Natural killer cell treated with Interleukin-12 subunit alpha and Interleukin-12 subunit beta and Interleukin-15 and Interleukin-18, amount 100 ng/mL, for 72 hours (primary cell): Measurements from ENCODE around the gene TNFRSF19. TPM values are rescaled to one million over a fixed set of nuclear protein-coding genes. Genes with fewer than 3 reads are reported as not detected.
A peak's percentile ranks its signal among the peaks of the same experiment; 100 is the strongest.

ENCODE experiments used
- ATAC-seq, 2 donors: fragments of 150-1000 bp; cut with Tn5 transposase in 1 of 2; sonication (Bioruptor Pico), chemical (Tn5 transposase) in 1 of 2; 2 replicates each; pipeline ENCODE4 v1.10.0; 2021
- DNase-seq: peaks from one replicate; pipeline ENCODE4 v3.0.0; 2022; ENCODE audit warnings: low spot score
- H3K27ac Mint-ChIP-seq, 2 donors: 1 replicate in 1 of 2; 2 replicates in 1 of 2; pipeline ENCODE4 v1.8.0; 2022; ENCODE audit warnings: mixed read lengths in 2 of 2, mild to moderate bottlenecking in 1 of 2, moderate library complexity in 1 of 2
- H3K27me3 Mint-ChIP-seq, 2 donors: 1 replicate in 1 of 2; 2 replicates in 1 of 2; pipeline ENCODE4 v1.8.0; 2022; ENCODE audit warnings: mixed read lengths in 2 of 2
- H3K36me3 Mint-ChIP-seq: one replicate; pipeline ENCODE4 v1.8.0; 2022; ENCODE audit warnings: mixed read lengths
- H3K4me1 Mint-ChIP-seq, 2 donors: 1 replicate in 1 of 2; 2 replicates in 1 of 2; pipeline ENCODE4 v1.8.0; 2022; ENCODE audit warnings: low read depth in 2 of 2, mixed read lengths in 2 of 2, mild to moderate bottlenecking in 1 of 2
- H3K4me3 Mint-ChIP-seq: one replicate; pipeline ENCODE4 v1.8.0; 2022; ENCODE audit warnings: mixed read lengths
- H3K9me3 Mint-ChIP-seq: 2 replicates; pipeline ENCODE4 v1.8.0; 2022; ENCODE audit warnings: mixed read lengths
- total RNA-seq, 2 donors: library from RNA; stranded (reverse); gene quantifications; one replicate each; pipeline ENCODE4 v1.2.3, GENCODE V29; 2022

Gene TNFRSF19
- total RNA-seq, 2 donors from 2014 or later: 0.14 to 0.17 TPM

GRCh38 chr13:23600534-23600933, 30.3 kb downstream of the TNFRSF19 start:
- no peak overlapping the region for H3K27ac Mint-ChIP-seq
- H3K9me3 Mint-ChIP-seq: no peaks in the 10 kb centered on the region
- H3K27me3 Mint-ChIP-seq: peaks cover 43 to 67% of the 10 kb centered on the region in 2 donors
- no peaks in the 10 kb centered on the region for H3K4me1 Mint-ChIP-seq
- H3K36me3 Mint-ChIP-seq: no peaks in the 10 kb centered on the region
- no peak for DNase-seq
- no peak overlapping the region for H3K4me3 Mint-ChIP-seq
- no peak for ATAC-seq

- Mint-ChIP-seq H3K4me1 (peaks cover 12 to 19% of the 10 kb centered on the region in 2 donors), H3K27me3 (peaks cover 22 to 40% of the 10 kb centered on the region in 2 donors), H3K27ac (no peak overlapping the region), H3K9me3 (no peaks in the 10 kb centered on the region), H3K4me3 (no peak overlapping the region), H3K36me3 (no peaks in the 10 kb centered on the region)
- ATAC-seq (no peak), DNase-seq (no peak)
Measured at GRCh38 chr13:23605831-23606230, 35.6 kb downstream of the TNFRSF19 start.

DNA sequence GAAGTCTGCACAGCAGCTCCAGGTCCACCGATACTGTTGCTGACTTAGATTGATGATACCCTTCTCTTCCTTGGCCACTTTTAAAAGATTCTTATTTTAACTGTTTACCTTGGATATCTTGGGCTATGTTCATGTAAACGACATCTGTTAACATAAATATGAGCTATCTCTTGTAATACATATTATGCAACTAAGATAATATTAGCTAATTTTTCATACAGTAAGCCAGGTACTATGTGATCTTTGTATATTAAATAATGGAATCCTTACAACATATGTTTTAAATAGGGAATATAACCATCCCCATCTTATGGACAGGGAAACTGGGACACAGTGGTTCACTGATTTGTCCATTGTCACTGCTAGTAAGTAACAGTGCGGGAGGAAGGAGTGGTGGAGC, 37.9 kb downstream of the TNFRSF19 start:
- Mint-ChIP-seq H3K36me3 (no peaks in the 10 kb centered on the region), H3K27ac (no peak overlapping the region), H3K27me3 (peaks cover 14 to 23% of the 10 kb centered on the region in 2 donors), H3K9me3 (no peaks in the 10 kb centered on the region), H3K4me1 (peaks cover 12 to 19% of the 10 kb centered on the region in 2 donors), H3K4me3 (no peak overlapping the region)
- DNase-seq: no peak
- no peak for ATAC-seq

DNA sequence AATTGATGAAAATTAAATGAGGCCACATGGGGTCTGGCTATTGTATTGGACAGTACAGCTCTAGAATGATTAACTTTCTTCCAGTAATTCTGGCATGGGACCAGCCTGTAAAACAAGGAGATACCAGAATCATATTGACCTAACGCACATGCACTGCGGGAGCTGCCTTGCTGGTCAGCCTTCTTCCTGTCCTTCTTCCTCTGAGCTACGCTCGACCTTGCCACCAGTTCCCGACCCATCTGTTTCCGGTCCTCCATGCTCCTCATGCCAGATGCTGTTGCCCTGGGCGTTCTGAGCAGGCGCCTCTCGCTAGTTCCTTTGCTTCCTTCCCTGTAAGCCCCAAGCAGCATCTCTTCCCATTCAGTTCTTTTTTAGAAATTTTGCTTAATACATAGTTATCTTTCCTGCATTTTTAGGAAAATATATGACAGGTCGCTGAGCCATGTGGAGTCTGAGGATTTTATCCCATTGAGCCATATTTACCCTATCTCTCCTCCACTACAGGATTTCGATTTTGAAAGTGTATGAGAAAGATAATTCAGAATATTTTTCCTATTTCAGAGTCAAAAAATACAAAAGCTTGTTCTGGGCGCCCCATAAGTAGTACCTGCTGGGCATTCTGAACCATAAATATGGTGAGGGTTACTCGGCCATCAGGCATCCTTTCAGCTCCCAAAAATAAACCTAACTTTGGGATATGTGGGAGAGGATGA, 38.6 kb downstream of the TNFRSF19 start:
- Mint-ChIP-seq H3K4me1 (peaks cover 12 to 19% of the 10 kb centered on the region in 2 donors), H3K9me3 (no peaks in the 10 kb centered on the region), H3K36me3 (no peaks in the 10 kb centered on the region), H3K27me3 (peaks cover 18 to 24% of the 10 kb centered on the region in 2 donors), H3K27ac (peak overlapping the region; percentile 61 to 68), H3K4me3 (peak overlapping the region; percentile 65)
- ATAC-seq (no peak), DNase-seq (no peak)

- peak overlapping the region; percentile 65 for H3K4me3 Mint-ChIP-seq
- no peaks in the 10 kb centered on the region for H3K9me3 Mint-ChIP-seq
- no peaks in the 10 kb centered on the region for H3K36me3 Mint-ChIP-seq
Measured at GRCh38 chr13:23609414-23609760, 39.2 kb downstream of the TNFRSF19 start.

DNA sequence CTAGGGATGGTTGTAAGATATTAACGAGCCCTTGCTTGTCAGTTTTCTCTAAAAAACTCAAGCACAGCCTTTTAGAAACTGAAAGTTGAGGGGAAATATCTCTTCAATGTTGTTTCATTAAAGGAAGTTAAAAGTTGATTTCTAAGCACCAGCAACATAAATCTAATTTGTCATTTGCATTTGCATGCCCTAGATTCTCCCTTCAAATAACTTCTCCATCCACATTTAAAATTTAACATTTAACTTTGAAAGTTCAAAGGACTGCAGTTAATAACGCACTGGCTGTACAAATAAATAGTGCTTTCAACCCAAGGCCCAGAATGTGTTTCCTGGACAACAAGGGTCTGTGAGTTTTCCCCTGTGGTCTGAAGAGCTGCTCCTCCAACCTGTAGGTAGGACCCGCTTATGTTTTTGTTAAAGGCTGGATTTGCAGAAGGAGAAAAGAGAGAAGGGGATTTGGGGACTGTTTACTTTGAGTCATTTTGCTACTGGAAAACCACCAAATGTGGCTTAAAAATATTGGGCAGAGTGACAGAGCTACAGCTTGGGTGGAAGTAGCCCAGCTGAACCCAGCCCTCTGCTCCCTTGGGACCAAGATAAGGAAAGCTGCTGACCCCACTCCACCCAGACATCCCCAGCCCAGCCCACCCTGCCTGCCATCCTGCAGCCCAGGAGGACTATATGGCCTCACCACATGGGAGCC, 39.8 kb downstream of the TNFRSF19 start:
- no peak for DNase-seq
- peaks cover 12 to 19% of the 10 kb centered on the region in 2 donors for H3K4me1 Mint-ChIP-seq
- no peaks in the 10 kb centered on the region for H3K9me3 Mint-ChIP-seq
- H3K4me3 Mint-ChIP-seq: peak overlapping the region; percentile 65
- H3K27ac Mint-ChIP-seq: peak overlapping the region; percentile 61 to 68
- ATAC-seq: no peak
- H3K27me3 Mint-ChIP-seq: peaks cover 15 to 18% of the 10 kb centered on the region in 2 donors
- H3K36me3 Mint-ChIP-seq: no peaks in the 10 kb centered on the region

More at GRCh38 chr13:23609414-23609760, 39.2 kb downstream of the TNFRSF19 start:
- peaks cover 12 to 19% of the 10 kb centered on the region in 2 donors for H3K4me1 Mint-ChIP-seq
- ATAC-seq: no peak
- DNase-seq: no peak
- peaks cover 18 to 21% of the 10 kb centered on the region in 2 donors for H3K27me3 Mint-ChIP-seq
- H3K27ac Mint-ChIP-seq: peak overlapping the region; percentile 61 to 68

- DNase-seq: no peak
- H3K27me3 Mint-ChIP-seq: peaks cover 13 to 15% of the 10 kb centered on the region in 2 donors
Measured at GRCh38 chr13:23610966-23611491, 40.8 kb downstream of the TNFRSF19 start.

GRCh38 chr13:23612182-23612581, 42.0 kb downstream of the TNFRSF19 start:
- Mint-ChIP-seq H3K27ac (no peak overlapping the region), H3K9me3 (no peaks in the 10 kb centered on the region), H3K36me3 (no peaks in the 10 kb centered on the region), H3K4me1 (peaks cover 17 to 19% of the 10 kb centered on the region in 2 donors), H3K4me3 (no peak overlapping the region), H3K27me3 (peaks cover 14 to 20% of the 10 kb centered on the region in 2 donors)
- DNase-seq (no peak), ATAC-seq (no peak)

More at GRCh38 chr13:23610966-23611491, 40.8 kb downstream of the TNFRSF19 start:
- H3K9me3 Mint-ChIP-seq: no peaks in the 10 kb centered on the region
- no peaks in the 10 kb centered on the region for H3K36me3 Mint-ChIP-seq
- no peak for ATAC-seq
- H3K4me1 Mint-ChIP-seq: peaks cover 12 to 19% of the 10 kb centered on the region in 2 donors
- no peak overlapping the region for H3K4me3 Mint-ChIP-seq
- H3K27ac Mint-ChIP-seq: no peak overlapping the region

GRCh38 chr13:23612731-23613130, 42.5 kb downstream of the TNFRSF19 start:
- DNase-seq (no peak), ATAC-seq (no peak)
- H3K9me3 Mint-ChIP-seq: no peaks in the 10 kb centered on the region
- H3K36me3 Mint-ChIP-seq: no peaks in the 10 kb centered on the region
- H3K27ac Mint-ChIP-seq: no peak overlapping the region
- H3K27me3 Mint-ChIP-seq: peaks cover 16 to 26% of the 10 kb centered on the region in 2 donors
- no peak overlapping the region for H3K4me3 Mint-ChIP-seq
- H3K4me1 Mint-ChIP-seq: peaks cover 19% of the 10 kb centered on the region in 2 donors

DNA sequence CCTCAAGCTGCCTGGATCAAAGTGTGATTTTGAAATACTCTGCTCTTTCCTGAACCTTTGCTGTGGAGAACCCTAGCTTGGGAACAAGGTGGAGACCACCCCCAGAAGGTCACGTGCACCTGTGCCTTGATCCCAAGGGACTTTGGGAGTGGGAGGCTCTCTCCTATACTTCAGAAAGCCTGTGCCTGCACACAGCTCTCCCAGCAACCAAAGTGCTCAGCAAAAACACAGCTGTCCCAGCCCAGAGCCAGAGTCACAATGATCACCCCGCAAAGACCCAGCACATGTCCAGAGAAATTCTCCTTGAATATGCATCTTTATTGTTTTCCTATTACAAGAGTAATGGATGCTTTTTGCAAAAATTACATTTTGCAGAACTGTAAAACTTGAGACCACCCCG, 43.4 kb downstream of the TNFRSF19 start:
- DNase-seq (no peak), ATAC-seq (no peak)
- no peaks in the 10 kb centered on the region for H3K9me3 Mint-ChIP-seq
- peaks cover 16 to 25% of the 10 kb centered on the region in 2 donors for H3K27me3 Mint-ChIP-seq
- no peaks in the 10 kb centered on the region for H3K36me3 Mint-ChIP-seq
- H3K4me1 Mint-ChIP-seq: peaks cover 17 to 18% of the 10 kb centered on the region in 2 donors
- H3K4me3 Mint-ChIP-seq: no peak overlapping the region
- H3K27ac Mint-ChIP-seq: no peak overlapping the region

DNA sequence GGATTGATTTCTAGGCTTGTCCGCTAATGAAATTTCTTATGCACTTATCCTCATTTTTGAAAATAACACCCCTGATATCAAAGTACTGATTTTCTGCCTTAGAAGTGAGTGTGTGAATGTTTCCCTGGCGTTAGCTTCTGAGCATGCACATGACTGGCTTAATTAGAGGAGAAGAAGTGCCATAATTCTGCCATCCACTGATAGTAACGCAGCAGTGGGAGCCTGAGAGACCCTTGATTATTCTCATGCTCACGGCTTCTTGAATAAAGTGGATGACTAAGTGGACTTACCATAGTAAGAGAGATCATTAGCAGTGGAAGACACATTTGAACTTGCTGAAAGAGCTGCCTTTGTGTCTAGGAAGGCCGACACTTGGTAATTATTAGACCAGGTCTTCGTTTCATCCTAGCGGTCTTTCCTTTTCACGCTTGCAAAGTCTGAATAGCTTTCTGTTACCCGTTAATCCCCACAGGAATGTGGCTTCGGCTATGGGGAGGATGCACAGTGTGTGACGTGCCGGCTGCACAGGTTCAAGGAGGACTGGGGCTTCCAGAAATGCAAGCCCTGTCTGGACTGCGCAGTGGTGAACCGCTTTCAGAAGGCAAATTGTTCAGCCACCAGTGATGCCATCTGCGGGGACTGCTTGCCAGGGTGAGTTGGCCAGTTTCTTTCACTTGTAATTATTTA, 45.3 kb downstream of the TNFRSF19 start:
- ATAC-seq (no peak), DNase-seq (no peak)
- Mint-ChIP-seq H3K27ac (no peak overlapping the region), H3K27me3 (peaks cover 13 to 20% of the 10 kb centered on the region in 2 donors), H3K9me3 (no peaks in the 10 kb centered on the region), H3K4me3 (no peak overlapping the region), H3K36me3 (no peaks in the 10 kb centered on the region), H3K4me1 (peaks cover 0 to 7% of the 10 kb centered on the region in 2 donors)

DNA sequence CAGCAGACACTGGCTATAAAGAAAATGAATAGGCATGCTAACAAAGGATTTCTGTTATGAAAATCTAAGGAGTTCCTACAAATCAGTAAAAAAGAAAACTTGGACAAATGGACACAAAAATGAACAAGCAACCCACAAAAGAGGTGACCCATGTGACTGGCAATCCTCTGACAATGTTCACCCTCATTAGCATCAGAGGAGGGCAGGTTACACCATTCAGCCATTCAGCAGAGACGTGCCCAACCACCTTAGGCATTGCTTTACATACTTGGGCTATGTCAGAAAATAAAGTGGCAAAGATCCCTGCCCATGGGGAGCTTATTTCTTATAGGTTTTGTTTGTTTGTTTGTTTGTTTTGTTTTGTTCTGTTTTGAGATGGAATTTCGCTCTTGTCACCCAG, 46.0 kb downstream of the TNFRSF19 start:
- Mint-ChIP-seq H3K4me1 (peaks cover 0 to 7% of the 10 kb centered on the region in 2 donors), H3K36me3 (no peaks in the 10 kb centered on the region), H3K9me3 (no peaks in the 10 kb centered on the region), H3K4me3 (no peak overlapping the region), H3K27me3 (peaks cover 13 to 20% of the 10 kb centered on the region in 2 donors), H3K27ac (no peak overlapping the region)
- DNase-seq (no peak), ATAC-seq (no peak)

- no peaks in the 10 kb centered on the region for H3K36me3 Mint-ChIP-seq
- no peak overlapping the region for H3K4me3 Mint-ChIP-seq
- ATAC-seq (no peak), DNase-seq (no peak)
- no peak overlapping the region for H3K27ac Mint-ChIP-seq
- no peaks in the 10 kb centered on the region for H3K9me3 Mint-ChIP-seq
- peaks cover 0 to 7% of the 10 kb centered on the region in 2 donors for H3K4me1 Mint-ChIP-seq
- H3K27me3 Mint-ChIP-seq: peaks cover 9 to 20% of the 10 kb centered on the region in 2 donors
Measured at GRCh38 chr13:23617551-23618024, 47.4 kb downstream of the TNFRSF19 start.
